GM19043 (cell line): ENCODE results near the gene BAHCC1.

Experiments used
- ATAC-seq: cut with Tn5 transposase; IDR thresholded peaks from one replicate; pipeline ENCODE4 v1.9.1; 2021; ENCODE audit warnings: low read depth; ENCODE audit not compliant: unreplicated experiment

BAHCC1 gene

GRCh38 chr17:81471818-81472456 lies 76.7 kb downstream of the BAHCC1 start:
- ATAC-seq: no peak

GRCh38 chr17:81473019-81473418 lies 77.8 kb downstream of the BAHCC1 start:
- ATAC-seq: no peak

DNA sequence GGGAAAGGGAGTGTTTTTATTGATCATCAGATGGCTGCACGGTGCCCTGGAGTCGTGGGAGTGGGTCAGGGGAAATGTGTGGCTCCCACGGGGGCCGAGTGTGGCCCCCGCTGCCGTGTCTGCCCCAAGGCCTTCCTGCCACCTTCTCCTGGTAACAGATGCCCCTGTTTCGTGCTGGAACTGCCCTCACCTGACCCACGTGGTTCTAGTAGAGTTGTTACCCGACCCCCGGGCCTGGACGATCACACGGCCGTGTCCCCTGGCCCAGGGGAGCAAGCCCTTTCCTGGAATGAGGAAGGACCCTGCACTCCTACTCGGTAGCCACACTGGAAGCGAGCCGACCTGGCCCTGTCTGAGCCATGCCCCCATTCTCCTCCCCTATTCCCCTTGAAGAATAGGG lies 79.7 kb downstream of the BAHCC1 start:
- no peak for ATAC-seq

DNA sequence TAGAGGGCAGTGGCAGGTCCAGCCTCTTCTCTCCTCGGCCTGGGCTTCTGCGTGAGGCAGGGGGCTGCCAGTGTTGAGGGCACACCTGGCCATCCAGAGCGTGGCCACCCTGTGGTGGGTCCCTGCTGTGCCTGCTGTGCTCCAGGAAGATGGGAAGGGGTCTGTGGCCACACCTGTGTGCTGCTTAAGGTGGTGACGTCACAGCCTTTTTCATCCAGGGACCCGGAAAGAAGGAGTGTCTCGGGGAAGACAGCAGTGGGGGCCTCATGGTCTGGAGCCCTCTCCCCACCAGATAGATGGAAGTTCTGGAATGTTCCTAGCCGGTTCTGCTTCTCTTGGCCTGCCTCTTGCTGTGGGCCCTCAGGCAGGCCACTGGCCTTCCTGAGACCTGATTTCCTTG lies 80.8 kb downstream of the BAHCC1 start:
- ATAC-seq: no peak

DNA sequence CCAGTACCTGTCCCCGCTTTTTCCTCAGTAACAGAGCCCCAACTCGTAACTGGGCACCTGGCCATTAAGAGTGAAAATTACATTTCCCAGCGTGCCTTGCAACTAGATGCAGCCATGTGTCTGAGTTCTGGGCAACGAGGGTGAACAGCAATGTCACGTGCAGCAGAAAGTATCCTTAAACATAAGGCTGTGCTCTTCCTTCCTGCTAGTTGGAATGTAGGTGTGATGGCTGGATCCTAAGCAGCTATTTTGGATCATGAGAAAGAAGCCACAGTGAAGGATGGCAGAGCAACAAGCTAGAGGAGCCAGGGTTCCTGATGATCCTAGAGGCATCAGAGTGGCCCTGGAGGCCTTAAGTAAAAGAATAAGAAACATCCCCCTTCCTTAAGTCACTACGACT lies 81.4 kb downstream of the BAHCC1 start:
- no peak for ATAC-seq

DNA sequence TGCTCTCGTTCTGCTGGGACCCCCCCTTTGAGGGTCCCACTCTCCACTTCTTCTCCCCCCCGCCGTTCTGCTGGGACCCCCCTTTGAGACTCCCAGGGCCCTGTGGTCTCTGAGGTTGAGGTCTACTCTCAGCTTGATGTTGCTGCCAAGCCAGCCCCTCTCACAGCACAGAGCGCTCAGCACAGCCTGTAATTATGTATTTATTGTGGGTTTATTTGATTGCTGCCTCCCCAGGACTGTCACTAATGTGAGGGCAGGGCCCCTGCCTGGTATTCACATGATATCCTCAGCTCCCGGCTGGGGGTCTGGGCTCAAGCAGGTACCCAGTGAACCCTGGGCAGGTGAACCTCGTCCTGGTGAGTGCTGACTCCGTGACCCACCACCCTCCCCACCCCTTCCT lies 81.9 kb downstream of the BAHCC1 start:
- ATAC-seq: no peak

- no peak for ATAC-seq
These were observed 82.9 kb downstream of the BAHCC1 start for GRCh38 chr17:81478119-81478518.

DNA sequence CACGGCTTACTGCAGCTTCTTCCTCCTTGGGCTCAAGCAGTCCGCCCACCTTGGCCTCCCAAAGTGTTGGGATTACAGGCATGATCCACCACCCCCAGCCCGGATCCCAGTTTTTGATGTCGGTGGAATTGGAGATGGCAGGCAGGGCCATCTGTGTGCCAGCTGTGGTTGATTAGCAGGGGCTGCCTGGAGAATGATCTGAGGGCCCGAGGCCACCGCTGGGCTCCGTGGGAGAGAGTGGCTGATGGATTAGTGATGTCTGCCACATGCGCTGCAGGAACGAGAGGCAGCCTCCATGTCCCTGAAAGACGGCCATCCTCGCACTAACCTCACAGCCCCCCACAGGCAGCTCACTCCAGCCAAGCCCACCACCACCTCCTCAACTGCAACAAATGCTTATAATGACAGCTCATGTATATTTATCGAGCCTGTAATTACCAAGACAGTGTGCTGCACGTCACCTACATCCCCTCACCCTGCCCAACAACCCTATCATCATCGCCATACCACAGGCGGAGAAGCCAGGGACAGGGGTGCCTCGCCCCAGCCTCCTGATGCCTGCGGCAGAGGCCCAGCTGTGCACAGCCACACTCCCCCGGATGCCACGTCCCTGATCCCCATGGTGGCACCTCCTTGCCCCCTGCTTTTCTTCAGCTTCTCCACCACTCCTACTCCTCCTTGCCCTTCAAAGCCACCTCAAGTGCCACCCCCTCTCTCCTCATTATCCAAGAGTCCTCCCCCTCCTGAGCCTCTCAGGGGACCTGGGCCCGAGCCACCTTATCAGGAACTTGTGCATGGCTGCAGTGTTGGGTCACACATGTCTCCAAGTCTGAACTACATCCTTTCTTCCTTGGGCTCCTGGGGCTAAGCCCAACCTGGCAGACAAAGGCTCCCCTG lies 84.2 kb downstream of the BAHCC1 start:
- ATAC-seq: no peak

GRCh38 chr17:81480140-81481072 lies 85.1 kb downstream of the BAHCC1 start:
- ATAC-seq: no peak

- ATAC-seq: no peak
These were observed 86.0 kb downstream of the BAHCC1 start for GRCh38 chr17:81481073-81481799.

DNA sequence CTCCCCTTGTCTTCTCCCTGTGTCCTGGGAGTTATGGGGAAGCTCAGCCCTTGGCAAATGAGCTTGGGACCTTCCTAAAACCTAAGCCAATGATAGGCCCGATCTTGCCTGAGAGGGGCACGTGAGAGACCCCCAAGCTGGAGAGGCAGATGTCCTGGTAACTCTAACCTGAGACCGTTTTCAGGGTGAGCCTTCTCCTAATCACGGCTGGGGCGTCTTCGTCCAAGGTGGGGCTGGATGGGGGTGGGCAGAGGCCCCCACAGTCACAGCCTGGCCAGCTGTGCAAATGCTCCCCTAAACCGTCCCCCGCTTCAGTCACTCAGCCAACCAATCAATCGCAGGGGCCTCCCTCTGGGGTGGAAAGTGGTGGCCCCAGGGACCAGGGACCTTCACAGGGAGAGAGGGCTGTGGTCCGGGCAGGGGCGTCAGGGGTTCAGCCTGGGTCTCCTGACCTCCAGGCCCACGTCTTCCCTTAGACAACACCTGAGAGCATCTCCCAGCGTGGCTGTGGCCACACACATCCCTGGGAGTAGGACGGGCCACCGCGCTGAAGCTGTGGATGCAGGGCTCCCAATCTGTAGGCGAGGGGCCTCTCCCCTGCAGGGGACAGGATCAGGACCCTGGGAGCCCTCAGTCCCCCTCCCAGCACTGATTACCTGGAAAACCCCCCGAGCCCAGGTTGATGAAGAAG lies 86.7 kb downstream of the BAHCC1 start:
- no peak for ATAC-seq

- ATAC-seq: no peak
These were observed 87.4 kb downstream of the BAHCC1 start for GRCh38 chr17:81482673-81483072.

- no peak for ATAC-seq
These were observed 88.0 kb downstream of the BAHCC1 start for GRCh38 chr17:81483085-81483861.

DNA sequence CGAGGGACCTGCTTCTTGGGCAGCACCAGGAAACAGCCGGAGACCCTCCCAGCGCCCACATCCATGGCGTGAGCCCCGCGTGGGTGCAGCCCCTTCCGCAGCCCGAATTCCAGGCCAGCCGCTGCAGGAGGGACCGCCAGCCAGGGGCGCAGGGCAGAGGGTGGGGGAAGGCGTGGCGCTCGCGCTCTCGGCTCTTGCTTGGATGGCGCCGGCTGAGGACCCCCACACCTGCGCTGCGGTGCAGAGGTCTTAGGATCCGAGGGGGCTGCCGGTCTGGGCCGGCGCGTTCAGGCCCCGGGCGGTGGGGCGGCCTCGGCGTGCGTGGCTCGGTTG lies 88.6 kb downstream of the BAHCC1 start:
- no peak for ATAC-seq

DNA sequence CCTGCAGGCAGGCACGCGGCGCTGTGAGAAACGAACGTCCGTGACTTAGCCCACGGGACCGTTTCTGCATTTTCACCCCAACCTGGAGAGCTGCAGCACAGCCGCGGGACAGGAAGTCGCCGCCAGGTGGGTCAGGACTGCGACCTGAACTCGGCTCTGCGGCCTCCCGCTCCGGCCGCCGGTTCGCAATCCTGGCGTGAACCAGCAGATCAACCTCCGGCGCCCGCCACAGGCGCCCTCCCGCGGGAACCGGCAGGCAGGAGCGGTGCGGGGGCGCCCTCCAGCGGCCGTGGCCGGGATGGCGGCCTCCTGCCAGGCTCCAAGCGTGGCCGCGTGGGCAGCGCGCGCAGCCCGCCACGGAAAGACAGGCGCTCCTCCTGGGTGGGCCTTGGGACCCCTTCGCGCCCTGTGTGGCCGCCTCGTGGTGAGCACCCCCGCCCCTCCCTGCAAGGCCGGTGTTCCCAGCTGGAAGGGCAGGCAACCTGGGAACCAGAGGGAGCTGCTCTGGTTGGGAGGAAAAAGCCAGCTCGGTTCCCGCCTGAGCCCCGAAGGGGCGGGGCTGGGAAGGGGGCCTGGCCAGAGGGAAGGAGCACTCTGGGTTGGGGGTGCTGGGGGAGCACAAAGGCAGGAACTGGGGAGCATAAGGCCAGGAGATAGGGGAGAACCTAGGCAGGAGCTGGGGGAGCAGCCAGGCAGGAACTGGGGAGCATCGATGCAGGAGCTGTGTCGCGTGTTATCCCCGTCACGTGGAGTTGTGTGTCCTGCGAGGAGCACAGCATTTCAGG lies 89.1 kb downstream of the BAHCC1 start:
- peak; percentile 57 for ATAC-seq

DNA sequence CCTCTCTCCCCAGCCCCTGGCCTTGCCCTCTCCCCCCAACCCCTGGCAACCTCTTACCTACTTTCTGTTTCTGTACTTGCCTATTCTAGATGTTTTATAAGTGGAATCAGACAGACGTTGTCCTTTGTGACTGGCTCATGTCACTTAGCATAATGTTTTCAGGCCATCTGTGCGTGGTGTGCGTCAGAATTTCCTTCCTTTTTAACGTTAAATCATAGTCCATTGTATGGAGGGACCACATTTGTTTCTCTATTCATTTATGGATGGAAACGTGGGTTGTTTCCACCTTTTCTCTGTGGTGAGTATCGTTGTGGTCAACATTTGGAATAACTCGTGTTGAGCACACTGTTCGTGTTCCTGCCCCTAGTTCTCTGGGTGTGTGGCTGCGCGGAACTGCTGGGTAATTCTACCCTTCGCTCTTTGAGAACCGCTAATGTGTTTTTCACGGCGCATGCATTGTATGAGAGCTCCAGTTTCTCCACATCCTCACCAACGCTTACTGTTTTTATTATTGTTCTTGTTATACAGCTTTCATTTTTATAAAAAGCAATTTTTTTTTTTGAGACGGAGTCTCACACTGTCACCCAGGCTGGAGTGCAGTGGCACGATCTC lies 91.0 kb downstream of the BAHCC1 start:
- no peak for ATAC-seq

DNA sequence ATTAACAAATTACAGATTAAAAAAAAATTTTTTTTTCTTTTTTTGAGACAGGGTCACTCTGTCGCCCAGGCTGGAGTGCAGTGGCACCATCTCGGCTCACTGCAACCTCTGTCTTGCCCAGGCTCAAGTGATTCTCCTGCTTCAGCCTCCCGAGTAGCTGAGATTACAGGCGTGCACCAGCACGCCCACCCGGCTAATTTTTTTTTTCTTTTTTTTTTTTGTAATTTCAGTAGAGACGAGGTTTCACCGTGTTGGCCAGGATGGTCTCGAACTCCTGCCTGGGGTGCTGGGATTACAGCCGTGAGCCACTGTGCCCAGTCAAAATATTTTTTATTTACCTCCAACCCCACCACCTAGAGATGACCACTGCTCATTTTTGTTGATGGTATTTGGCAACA lies 91.8 kb downstream of the BAHCC1 start:
- ATAC-seq: no peak
